ENCODE data around the gene VEGFB.

VEGFB gene

GRCh38 chr11:64287676-64288352 lies 53.4 kb downstream of the VEGFB start:
- Histone ChIP-seq H3K9ac (ENCODE audit: low read depth, low read length) (no peak overlapping the region), H3K4me3 (ENCODE audit: low read depth, low read length) (no peak overlapping the region), H3K27me3 (ENCODE audit: control insufficient read depth, insufficient read depth, low read length) (peaks cover 43% of the 10 kb centered on the region), H3K36me3 (ENCODE audit: control insufficient read depth, insufficient read depth, low read length) (no peaks in the 10 kb centered on the region), H3K9me3 (ENCODE audit: control insufficient read depth, insufficient read depth, low read length) (no peaks in the 10 kb centered on the region), H3K27ac (ENCODE audit: low read depth, low read length) (no peak overlapping the region), H3K4me1 (ENCODE audit: control insufficient read depth, insufficient read depth, low read length) (peaks cover 5% of the 10 kb centered on the region; the same call in 1 of the 2 replicates)

- H3K27me3 ChIP-seq (ENCODE audit: control insufficient read depth, insufficient read depth, low read length) = peaks cover 48% of the 10 kb centered on the region
- no peak overlapping the region for H3K9ac ChIP-seq (ENCODE audit: low read depth, low read length)
- no peak overlapping the region for H3K4me3 ChIP-seq (ENCODE audit: low read depth, low read length)
- peaks cover 5% of the 10 kb centered on the region; the same call in 1 of the 2 replicates for H3K4me1 ChIP-seq (ENCODE audit: control insufficient read depth, insufficient read depth, low read length)
- H3K36me3 ChIP-seq (ENCODE audit: control insufficient read depth, insufficient read depth, low read length) = no peaks in the 10 kb centered on the region
- no peaks in the 10 kb centered on the region for H3K9me3 ChIP-seq (ENCODE audit: control insufficient read depth, insufficient read depth, low read length)
- no peak overlapping the region for H3K27ac ChIP-seq (ENCODE audit: low read depth, low read length)
Observed at GRCh38 chr11:64288353-64288750, 54.0 kb downstream of the VEGFB start.

All from HUES48 (cell line).